Measurements from ENCODE around the gene FADS3.

FADS3 gene

DNA sequence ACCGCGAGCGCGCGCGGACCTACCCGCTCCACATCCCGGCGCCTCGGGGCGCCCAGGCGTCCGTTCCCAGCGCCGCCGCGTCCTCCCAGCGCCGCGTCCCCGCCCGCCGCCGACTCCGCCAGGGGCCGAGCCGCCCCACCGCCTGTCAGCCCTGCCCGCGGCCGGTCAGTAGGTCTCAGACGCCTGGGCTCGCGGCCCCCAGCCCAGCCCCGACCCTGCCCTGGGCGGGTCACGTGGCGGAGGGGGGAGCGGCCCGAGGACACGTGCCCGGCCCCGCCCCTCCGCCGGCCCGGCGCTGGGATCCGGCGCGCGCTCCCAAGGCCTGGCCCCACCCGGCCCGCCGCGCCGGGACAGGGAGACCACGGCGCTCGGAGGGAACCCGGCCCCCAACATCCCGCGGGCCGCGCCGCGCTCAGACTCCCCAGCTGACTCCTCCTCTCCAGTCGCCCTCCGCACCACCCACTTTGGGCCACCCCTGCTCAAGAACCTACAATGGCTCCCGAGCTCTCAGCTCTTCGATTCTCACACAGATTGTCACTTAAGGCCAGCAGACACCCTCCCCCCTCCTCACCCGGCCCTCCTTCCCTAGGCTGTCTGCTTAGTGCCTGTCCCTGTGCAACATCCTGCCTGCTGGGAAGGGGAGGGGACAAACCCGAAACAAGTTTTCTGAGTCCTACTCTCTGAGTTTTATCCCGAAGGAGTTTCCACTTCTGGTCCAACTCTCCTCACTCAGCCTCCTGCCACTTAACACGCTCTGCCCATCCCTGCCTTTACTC, 26.2 kb upstream of the FADS3 start, which contains the start of gene RAB3IL1:
Gene RAB3IL1, minus strand, starts transcription at position 233 of the 776 bp plus-strand sequence. Its CDS starts 199 bp downstream, at position 34.
- Histone ChIP-seq H3K27ac (no peak within 1 kb of the TSS), H3K27me3 (replicated peaks) (peaks cover 21% of the 10 kb centered on the region), H3K4me3 (ENCODE audit: low read depth, low read length) (peak within 1 kb of the TSS; percentile 45), H3K36me3 (replicated peaks) (no peaks in the 10 kb centered on the region)
- TF ChIP-seq CTCF (IDR thresholded peaks at IDR 0.05; ENCODE audit: low read depth, low read length, missing control alignments): no peak
- in situ Hi-C loops (cut with HindIII; ENCODE audit: low pct_ligation_motif_present, low sequenced_read_pairs): loop anchor here (25.0 kb wide), 1 partner anchor 195 kb away; the partner anchor contains the start of gene INCENP
- no peak for DNase-seq

DNA sequence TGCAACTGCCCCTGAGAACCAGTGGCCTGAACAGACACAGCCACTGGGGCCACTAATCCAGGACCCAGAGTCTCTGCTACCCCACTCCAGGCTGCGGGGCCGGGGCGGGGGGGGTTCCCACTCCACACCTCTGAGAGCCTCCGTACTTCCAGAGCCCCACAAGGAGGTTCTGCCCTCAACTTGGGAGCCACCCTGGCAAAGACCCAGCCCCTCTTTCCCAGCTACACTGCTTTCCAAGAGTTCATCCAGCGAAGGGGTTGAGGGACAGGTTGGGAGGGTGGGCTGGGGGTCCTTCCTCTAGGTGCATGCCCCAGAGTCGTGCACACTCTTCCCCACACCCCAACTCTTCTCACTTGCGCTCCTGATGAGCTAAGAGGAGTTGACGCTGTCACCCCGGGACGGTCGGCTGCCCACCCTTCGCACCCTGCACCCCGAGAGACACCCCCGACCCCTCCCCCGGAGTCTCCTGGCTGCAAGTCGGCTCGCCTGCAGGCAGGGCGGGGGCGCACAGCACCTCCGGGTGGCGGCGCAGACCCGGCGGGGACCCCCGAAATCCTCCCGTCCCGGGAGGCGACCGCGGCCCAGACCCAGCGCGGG, 25.5 kb upstream of the FADS3 start:
- Histone ChIP-seq H3K36me3 (replicated peaks) (no peaks in the 10 kb centered on the region), H3K27ac (no peak overlapping the region), H3K27me3 (replicated peaks) (peaks cover 21% of the 10 kb centered on the region), H3K4me3 (ENCODE audit: low read depth, low read length) (peak overlapping the region; percentile 43)
- in situ Hi-C loops (cut with HindIII; ENCODE audit: low pct_ligation_motif_present, low sequenced_read_pairs): loop anchor here (25.0 kb wide), 1 partner anchor 195 kb away; the partner anchor contains the start of gene INCENP
- DNase-seq: no peak
- no peak for TF ChIP-seq CTCF (IDR thresholded peaks at IDR 0.05; ENCODE audit: low read depth, low read length, missing control alignments)

GRCh38 chr11:61914471-61915171, 23.3 kb upstream of the FADS3 start:
- no peak for DNase-seq
- peaks cover 20% of the 10 kb centered on the region for H3K27me3 ChIP-seq (replicated peaks)
- TF ChIP-seq CTCF (IDR thresholded peaks at IDR 0.05; ENCODE audit: low read depth, low read length, missing control alignments): no peak
- no peaks in the 10 kb centered on the region for H3K36me3 ChIP-seq (replicated peaks)
- H3K27ac ChIP-seq: no peak overlapping the region
- no peak overlapping the region for H3K4me3 ChIP-seq (ENCODE audit: low read depth, low read length)
- in situ Hi-C loops (cut with HindIII; ENCODE audit: low pct_ligation_motif_present, low sequenced_read_pairs): loop anchor here (25.0 kb wide), 1 partner anchor 198 kb away; the partner anchor contains the start of gene INCENP

DNA sequence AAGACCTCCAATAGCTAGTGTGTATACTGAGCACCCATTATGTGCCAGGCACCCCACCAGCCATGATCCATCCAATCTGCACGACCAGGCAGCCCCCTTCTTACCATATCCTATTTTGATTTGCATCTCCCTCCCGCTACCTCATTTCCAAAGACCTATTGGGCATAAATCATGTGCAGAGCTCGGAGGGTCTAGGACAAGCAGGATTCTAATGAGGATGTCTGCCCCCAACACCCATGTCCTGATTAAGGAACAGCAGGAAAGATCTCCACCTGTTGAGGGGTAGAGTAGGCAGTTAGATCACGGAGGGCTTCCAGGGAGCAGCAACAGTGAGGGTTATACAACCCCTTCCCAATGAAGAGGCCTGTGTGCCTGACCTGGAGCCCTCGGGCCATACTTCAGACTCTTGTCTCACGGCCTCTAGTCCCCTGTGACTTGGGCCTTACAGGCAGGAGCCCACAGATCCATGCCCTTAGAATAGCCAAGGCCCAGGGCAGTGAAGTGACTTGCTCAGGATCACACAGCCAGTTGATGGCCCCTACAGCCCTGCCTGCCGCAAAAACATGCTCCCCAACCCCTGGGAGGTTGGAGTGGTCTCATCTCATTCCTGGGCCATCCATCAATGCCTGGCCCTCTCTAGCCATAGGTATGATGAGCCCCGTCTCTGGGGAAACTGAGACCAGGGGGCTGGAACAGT, 22.5 kb upstream of the FADS3 start:
- no peak for DNase-seq
- in situ Hi-C loops (cut with HindIII; ENCODE audit: low pct_ligation_motif_present, low sequenced_read_pairs): loop anchor here (25.0 kb wide), 1 partner anchor 198 kb away; the partner anchor contains the start of gene INCENP
- Histone ChIP-seq H3K27me3 (replicated peaks) (peaks cover 15% of the 10 kb centered on the region), H3K27ac (no peak overlapping the region), H3K4me3 (ENCODE audit: low read depth, low read length) (no peak overlapping the region), H3K36me3 (replicated peaks) (no peaks in the 10 kb centered on the region)
- TF ChIP-seq CTCF (IDR thresholded peaks at IDR 0.05; ENCODE audit: low read depth, low read length, missing control alignments): no peak

- no peak for TF ChIP-seq CTCF (IDR thresholded peaks at IDR 0.05; ENCODE audit: low read depth, low read length, missing control alignments)
- Histone ChIP-seq H3K4me3 (ENCODE audit: low read depth, low read length) (no peak overlapping the region), H3K36me3 (replicated peaks) (no peaks in the 10 kb centered on the region), H3K27ac (no peak overlapping the region), H3K27me3 (replicated peaks) (peaks cover 11% of the 10 kb centered on the region)
- no peak for DNase-seq
- in situ Hi-C loops (cut with HindIII; ENCODE audit: low pct_ligation_motif_present, low sequenced_read_pairs): loop anchor here (25.0 kb wide), 1 partner anchor 199 kb away; the partner anchor contains the start of gene INCENP
Measured at GRCh38 chr11:61912991-61913698, 21.8 kb upstream of the FADS3 start.
